NCI-H2029 treated with DMSO at 0.1 percent for 48 hours (cell line): ENCODE results near the gene RPTOR.

Source experiments
- DNase-seq: peaks from one replicate; lab custom pipeline; 2025; lab: John Stamatoyannopoulos, UW

RPTOR gene

DNA sequence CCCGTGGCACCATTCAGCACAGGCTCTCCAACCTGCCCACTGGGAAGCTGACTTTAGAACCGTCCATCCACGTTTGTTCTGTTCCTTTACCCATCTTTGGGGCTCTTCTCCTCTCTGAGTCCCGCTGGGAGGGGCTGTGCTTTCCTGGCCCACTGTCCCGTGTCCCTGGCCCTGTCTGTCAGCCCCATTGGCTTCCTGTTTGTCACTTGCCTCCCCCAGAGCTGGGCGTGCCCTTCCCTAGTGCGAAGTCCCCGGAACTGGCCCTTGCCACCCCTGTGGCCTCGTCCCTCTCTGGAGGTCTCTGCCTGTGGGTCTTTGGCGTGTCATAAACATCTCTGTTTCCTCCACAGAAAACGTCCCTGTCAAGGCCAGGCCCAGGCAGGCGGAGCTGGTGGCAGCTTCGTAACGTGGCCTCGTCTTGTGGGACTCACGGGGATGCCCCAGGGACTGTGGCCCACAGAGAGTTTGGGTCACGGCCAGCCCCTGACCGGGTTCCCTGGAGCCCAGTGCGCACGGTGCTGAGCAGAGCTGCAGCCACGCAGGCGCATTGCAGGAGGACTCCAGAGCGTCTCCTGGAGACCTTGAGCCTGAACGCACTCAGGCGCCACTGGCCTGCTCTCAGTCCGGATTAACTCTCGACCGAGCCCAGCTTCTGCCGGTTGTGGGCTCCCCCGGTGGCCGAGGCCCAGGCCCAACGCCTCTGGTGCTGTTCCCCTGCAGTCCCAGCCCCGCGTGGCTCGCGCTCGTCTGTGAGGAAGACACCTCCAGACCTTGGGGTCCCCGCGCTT lies 454.3 kb downstream of the RPTOR start:
- DNase-seq: no peak

GRCh38 chr17:80999536-81000333 lies 455.1 kb downstream of the RPTOR start:
- no peak for DNase-seq

GRCh38 chr17:81000334-81000630 lies 455.6 kb downstream of the RPTOR start:
- DNase-seq: no peak

DNA sequence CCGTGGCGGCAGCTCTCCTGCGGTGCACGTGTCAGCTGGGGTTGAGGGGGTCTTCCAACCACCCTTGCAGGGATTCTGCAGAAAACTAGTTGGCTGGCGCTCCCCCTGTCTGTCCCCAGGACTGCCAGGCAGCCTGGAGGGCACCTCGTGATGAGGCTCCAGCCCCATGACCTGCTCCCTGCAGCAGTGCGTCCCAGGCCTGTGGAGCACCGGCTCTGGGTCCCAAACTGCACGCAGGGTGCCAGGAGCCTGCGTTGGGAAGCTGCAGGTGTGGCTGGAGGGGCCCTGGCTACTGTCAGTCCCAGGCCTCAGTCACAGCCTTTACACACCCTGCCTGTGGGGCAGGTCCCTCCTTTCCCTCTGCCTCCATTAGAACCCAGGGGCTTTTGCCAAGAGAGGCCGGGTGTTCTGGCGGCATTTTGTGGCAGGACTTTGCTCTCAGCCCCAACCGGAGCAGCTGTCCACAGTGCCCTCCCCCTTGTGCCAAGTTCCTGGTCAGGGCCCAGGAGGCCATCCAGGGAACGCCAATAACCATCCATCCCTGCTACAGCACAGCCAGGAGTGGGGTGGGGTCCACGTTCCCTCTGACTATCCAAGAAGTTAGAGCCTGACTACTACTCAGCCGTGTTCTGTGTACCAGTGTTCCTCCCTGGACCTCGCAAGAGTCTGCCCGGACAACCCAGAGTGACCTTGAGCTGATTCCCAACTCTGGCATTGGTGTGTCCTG lies 456.2 kb downstream of the RPTOR start:
- no peak for DNase-seq

GRCh38 chr17:81002013-81002384 lies 457.4 kb downstream of the RPTOR start:
- no peak for DNase-seq

GRCh38 chr17:81002409-81003361 lies 458.0 kb downstream of the RPTOR start:
- no peak for DNase-seq

DNA sequence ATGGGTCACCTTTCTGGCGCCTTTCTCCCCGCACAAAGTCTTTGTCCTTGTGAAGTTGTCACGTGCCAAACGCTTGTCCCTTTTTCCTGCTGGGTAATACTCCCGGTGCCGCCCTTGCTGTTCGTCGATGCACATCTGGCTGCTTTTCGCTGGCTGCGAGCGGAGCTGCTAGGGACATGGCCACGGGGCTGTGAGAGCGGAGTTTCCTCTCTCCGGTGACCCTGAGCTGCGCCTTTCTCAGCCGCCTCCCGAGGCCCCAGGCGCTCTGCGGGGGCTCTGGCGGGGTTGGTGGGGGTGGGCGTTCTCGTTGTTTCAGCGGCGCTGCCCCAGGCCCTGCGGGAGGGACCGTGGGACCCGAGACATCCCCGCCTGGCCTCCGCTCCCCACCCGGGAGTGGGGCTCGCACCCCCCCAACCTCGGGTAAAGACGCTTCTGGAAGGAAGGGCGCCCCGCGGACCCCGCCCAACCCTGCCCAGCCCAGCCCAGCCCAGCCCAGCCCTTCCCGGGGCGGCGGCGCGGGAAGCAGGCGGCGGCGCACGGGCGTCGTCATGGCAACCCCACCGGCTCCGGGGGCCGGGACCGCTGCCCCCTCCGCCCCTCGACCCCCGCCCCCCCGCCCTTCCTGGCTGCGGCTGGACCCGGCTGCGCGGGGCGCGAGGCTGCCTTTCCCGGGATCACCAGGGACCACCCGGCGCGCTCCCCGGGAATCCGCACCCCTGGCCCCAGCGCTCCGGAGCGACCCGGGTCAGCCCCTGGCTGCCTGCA lies 459.3 kb downstream of the RPTOR start:
- no peak for DNase-seq

- no peak for DNase-seq
These were observed 462.3 kb downstream of the RPTOR start for GRCh38 chr17:81006891-81007290.

GRCh38 chr17:81008140-81008539 lies 463.5 kb downstream of the RPTOR start:
- no peak for DNase-seq

GRCh38 chr17:81009136-81009535 lies 464.5 kb downstream of the RPTOR start:
- DNase-seq: no peak

GRCh38 chr17:81010935-81011334 lies 466.3 kb downstream of the RPTOR start:
- DNase-seq: no peak

DNA sequence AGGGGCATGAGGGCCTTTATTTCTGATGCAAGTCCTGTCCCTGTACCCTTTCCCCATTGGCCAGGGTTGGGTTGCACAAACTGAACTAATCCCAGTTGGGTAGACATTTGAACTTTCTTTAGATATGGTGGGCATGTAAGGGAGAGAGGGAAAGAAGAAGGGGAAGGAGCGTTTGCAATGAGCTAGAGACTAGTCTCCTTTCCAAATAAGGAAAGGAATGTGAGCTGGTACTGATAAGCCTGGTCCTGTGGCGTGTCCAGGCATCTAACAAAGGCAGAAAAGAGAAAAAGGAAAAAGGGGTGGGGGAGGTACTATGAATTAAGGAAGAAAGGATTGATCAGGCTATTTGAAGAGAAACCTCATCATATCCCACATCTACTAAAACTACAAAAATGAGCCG lies 467.3 kb downstream of the RPTOR start:
- no peak for DNase-seq

DNA sequence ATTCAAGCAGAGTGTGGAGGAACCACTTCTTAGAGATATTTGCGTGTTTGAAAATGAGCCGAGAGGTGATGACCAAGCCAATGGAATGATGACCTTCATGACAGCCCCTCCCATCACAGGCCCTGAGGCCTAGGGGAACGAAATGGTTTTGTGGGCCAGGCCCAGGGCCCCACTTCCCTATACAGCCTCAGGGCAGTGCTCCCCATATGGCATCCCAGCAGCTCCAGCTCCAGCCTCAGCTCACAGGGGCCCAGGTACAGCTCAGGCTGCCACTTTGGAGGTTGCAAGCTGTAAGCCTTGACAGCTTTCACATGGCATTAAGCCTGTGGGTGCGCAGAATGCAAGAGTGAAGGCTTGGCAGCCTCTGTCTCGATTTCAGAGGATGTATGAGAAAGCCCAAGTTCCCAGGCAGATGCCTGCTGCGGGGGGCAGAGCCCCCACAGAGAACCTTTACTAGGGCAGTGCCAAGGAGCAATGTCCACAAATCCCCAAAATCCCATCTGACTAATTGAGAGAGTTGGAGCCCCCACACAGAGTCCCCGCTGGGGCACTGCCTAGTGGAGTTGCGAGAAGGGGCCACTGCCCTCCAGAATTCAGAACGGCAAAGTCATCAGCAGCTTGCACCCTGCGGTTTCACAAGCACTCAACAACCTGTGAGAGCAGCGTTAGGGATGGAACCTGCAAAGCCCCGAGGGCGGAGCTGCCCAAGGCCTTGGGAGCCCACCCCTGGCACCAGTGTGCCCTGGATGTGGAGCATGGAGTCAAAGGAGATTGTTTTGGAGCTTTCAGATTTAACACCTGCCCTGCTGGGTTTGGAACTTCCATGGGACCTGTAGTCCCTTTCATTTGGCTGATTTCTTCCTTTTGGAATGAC lies 468.2 kb downstream of the RPTOR start:
- no peak for DNase-seq

DNA sequence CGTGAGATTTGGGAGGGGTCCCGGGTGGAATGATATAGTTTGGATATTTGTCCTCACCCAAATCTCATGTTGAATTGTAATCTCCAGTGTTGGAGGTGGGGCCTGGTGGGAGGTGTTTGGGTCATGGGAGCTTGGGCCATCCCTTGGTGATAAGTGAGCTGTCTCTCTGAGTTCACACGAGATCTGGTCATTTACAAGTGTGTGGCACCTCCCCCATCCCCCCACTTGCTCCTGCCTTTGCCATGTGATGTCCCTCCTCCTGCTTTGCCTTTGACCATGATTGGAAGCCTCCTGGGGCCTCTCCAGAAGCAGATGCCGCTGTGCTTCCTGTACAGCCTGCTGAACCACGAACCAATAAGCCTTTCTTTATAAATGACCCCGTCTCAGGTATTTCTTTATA lies 469.0 kb downstream of the RPTOR start:
- no peak for DNase-seq

DNA sequence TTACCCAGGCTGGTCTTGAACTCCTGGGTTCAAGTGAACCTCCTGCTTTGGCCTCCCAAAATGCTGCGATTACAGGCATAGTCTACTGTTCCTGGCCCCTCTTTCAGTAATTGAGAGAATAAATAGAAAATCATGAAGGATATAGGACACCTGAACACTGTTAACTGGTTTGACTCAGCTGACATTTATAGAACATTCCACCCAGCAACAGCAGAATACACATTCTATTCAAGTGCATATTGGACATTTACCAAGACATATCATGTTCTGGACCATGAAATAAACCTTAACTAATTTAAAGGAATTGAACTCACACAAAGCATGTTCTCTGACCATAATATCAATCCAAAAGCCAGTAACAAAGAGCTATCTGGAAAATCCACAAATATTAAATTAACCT lies 470.5 kb downstream of the RPTOR start:
- no peak for DNase-seq
